HepG2 (cell line): ENCODE results near the gene ZKSCAN5. TPM values are rescaled to one million over a fixed set of nuclear protein-coding genes. Genes with fewer than 3 reads are reported as not detected.

ENCODE experiments used
- ATAC-seq: fragments of 200-7000 bp; cut with Tn5 transposase; 3 replicates; pipeline ENCODE4 v1.9.1; 2020; ENCODE audit warnings: mild to moderate bottlenecking, moderate library complexity
- BruUV-seq: library from RNA; stranded (reverse); fragments of 400-500 nt; replicated peaks from 2 replicates; lab custom pipeline; 2021; lab: Mats Ljungman, UMichigan
- CTCF ChIA-PET: fragments of 300-600 bp; formaldehyde crosslinking; extraction: SDS; loops from one replicate; lab custom pipeline; 2021; ENCODE audit warnings: low total read pairs, inconsistent platforms, low intra/inter-chr PET ratio; lab: Yijun Ruan, JAX
- POLR2A ChIA-PET: fragments of 350-600 bp; sonication (Branson Sonifier 250); formaldehyde crosslinking; loops from one replicate; lab custom pipeline; 2020; ENCODE audit warnings: antibody characterized with exemption, inconsistent platforms; lab: Yijun Ruan, JAX
- DNase-seq: peaks from one replicate; pipeline ENCODE4 v3.0.0-alpha.2; 2015; ENCODE audit warnings: low spot score
- FAIRE-seq: peaks from 3 replicates; lab custom pipeline; 2011; peaks lifted over from hg19 to GRCh38; lab: Jason Lieb, UNC
- H2AFZ ChIP-seq: one replicate; pipeline ENCODE4 v1.6.1; 2011; ENCODE audit warnings: low read length, inconsistent platforms
- H3K27ac ChIP-seq: fragments of 300-600 bp; 3 replicates; pipeline ENCODE4 v1.8.0; 2011; ENCODE audit warnings: mixed run types, mild to moderate bottlenecking, mixed read lengths, low read length, inconsistent platforms; ENCODE audit not compliant: insufficient read depth; ENCODE audit errors: extremely low read length
- H3K27me3 ChIP-seq, 2 experiments: fragments of 200-600 bp in 1 of 2; 2 replicates in 1 of 2; 3 replicates in 1 of 2; pipeline versions ENCODE4 v1.6.0 to v1.8.0; 2011; ENCODE audit warnings: low read length in 2 of 2, mild to moderate bottlenecking in 2 of 2, moderate library complexity in 2 of 2, inconsistent platforms in 1 of 2; ENCODE audit not compliant: insufficient read depth in 2 of 2, control insufficient read depth in 1 of 2
- H3K36me3 ChIP-seq, 2 experiments: fragments of 200-600 bp in 1 of 2; replicated peaks in 1 of 2; 2 replicates in 1 of 2; 3 replicates in 1 of 2; pipeline versions ENCODE4 v1.5.1 to v1.8.0; 2011; ENCODE audit warnings: low read length in 2 of 2, inconsistent platforms in 1 of 2; ENCODE audit not compliant: insufficient read depth in 2 of 2, control insufficient read depth in 1 of 2
- H3K4me1 ChIP-seq: 2 replicates; pipeline ENCODE4 v1.5.1; 2012; ENCODE audit warnings: low read length, inconsistent platforms; ENCODE audit not compliant: insufficient read depth
- H3K4me2 ChIP-seq: 2 replicates; pipeline ENCODE4 v1.6.0; 2011; ENCODE audit warnings: low read depth, low read length, inconsistent platforms
- H3K4me3 ChIP-seq, 3 experiments: fragments of 200-600 bp in 1 of 3; sonication (generic), shearing (Covaris generic) in 1 of 3; replicated peaks in 1 of 3; 2 replicates each; pipeline ENCODE4 v1.5.1; 2011 to 2016; ENCODE audit warnings: low read length in 3 of 3, inconsistent platforms in 2 of 3, low read depth in 2 of 3, mild to moderate bottlenecking in 2 of 3, control low read depth in 1 of 3, mixed read lengths in 1 of 3; ENCODE audit not compliant: insufficient read depth in 1 of 3
- H3K79me2 ChIP-seq: one replicate; pipeline ENCODE4 v1.6.1; 2011; ENCODE audit warnings: low read length, inconsistent platforms; ENCODE audit not compliant: insufficient read depth
- H3K9ac ChIP-seq: 2 replicates; pipeline ENCODE4 v1.6.0; 2011; ENCODE audit warnings: mild to moderate bottlenecking, low read depth, low read length, inconsistent platforms; ENCODE audit not compliant: insufficient read depth
- H3K9me3 ChIP-seq: 2 replicates; pipeline ENCODE4 v1.5.1; 2012; ENCODE audit warnings: mild to moderate bottlenecking, low read length
- H4K20me1 ChIP-seq: 2 replicates; pipeline ENCODE4 v1.6.0; 2011; ENCODE audit warnings: inconsistent platforms, mild to moderate bottlenecking, low read length, moderate library complexity; ENCODE audit not compliant: insufficient read depth
- CTCF ChIP-seq: sonication (generic); formaldehyde crosslinking; IDR thresholded peaks from 2 replicates; pipeline ENCODE4 v1.5.0; 2020; ENCODE audit warnings: mild to moderate bottlenecking, missing genetic modification reagents, moderate library complexity
- FOXK2 ChIP-seq: fragments of 450-650 bp; IDR thresholded peaks from 2 replicates; pipeline ENCODE4 v1.6.1; 2016
- HHEX ChIP-seq: IDR thresholded peaks from 2 replicates; pipeline ENCODE4 v1.6.1; 2016; ENCODE audit warnings: control low read depth
- KLF16 ChIP-seq, 2 experiments: sonication (generic) in 1 of 2; formaldehyde crosslinking in 1 of 2; IDR thresholded peaks; 2 replicates each; pipeline versions ENCODE4 v1.6.1 to v1.8.0; 2016 to 2023; ENCODE audit warnings: missing genetic modification reagents in 2 of 2, missing compliant biosample characterization in 1 of 2
- MIER3 ChIP-seq: IDR thresholded peaks from 2 replicates; pipeline ENCODE4 v1.6.1; 2016; ENCODE audit warnings: missing compliant biosample characterization, borderline replicate concordance
- MLLT10 ChIP-seq: sonication (generic); formaldehyde crosslinking; IDR thresholded peaks from 2 replicates; pipeline ENCODE4 v1.4.0; 2020; ENCODE audit warnings: missing genetic modification reagents
- NKX3-1 ChIP-seq: sonication (generic); formaldehyde crosslinking; IDR thresholded peaks from 2 replicates; pipeline ENCODE4 v1.5.0; 2020; ENCODE audit warnings: missing genetic modification reagents
- POLR2G ChIP-seq: fragments of 200-400 bp; formaldehyde crosslinking; IDR thresholded peaks from 2 replicates; pipeline ENCODE4 v1.6.1; 2018; ENCODE audit warnings: mild to moderate bottlenecking, low read depth, low read length, moderate library complexity
- RELA ChIP-seq: sonication (generic); formaldehyde crosslinking; IDR thresholded peaks from 2 replicates; pipeline ENCODE4 v1.4.0; 2020; ENCODE audit warnings: missing genetic modification reagents
- RNF2 ChIP-seq: fragments of 450-650 bp; conservative IDR thresholded peaks from 2 replicates; pipeline ENCODE4 v1.6.1; 2016; ENCODE audit warnings: low read depth
- SMAD1 ChIP-seq: sonication (generic); formaldehyde crosslinking; IDR thresholded peaks from 2 replicates; pipeline ENCODE4 v1.4.0; 2020; ENCODE audit warnings: missing genetic modification reagents, low read depth, mild to moderate bottlenecking, borderline replicate concordance
- SMC3 ChIP-seq: IDR thresholded peaks from 2 replicates; pipeline ENCODE4 v1.6.1; 2011; ENCODE audit warnings: low read length, improper control_type of control experiment
- SRF ChIP-seq: IDR thresholded peaks from 2 replicates; pipeline ENCODE4 v1.6.1; 2011; ENCODE audit warnings: mild to moderate bottlenecking, low read depth, low read length, moderate library complexity
- STAG1 ChIP-seq: sonication (generic); formaldehyde crosslinking; IDR thresholded peaks from 2 replicates; pipeline ENCODE4 v1.4.0; 2020; ENCODE audit warnings: missing genetic modification reagents
- ZBTB33 ChIP-seq: sonication (generic); formaldehyde crosslinking; IDR thresholded peaks from 2 replicates; pipeline ENCODE4 v1.4.0; 2020; ENCODE audit warnings: missing genetic modification reagents
- ZFX ChIP-seq: sonication (generic); formaldehyde crosslinking; IDR thresholded peaks from 2 replicates; pipeline ENCODE4 v1.4.0; 2020; ENCODE audit warnings: mild to moderate bottlenecking, low read depth, missing genetic modification reagents, moderate library complexity
- ZNF441 ChIP-seq: sonication (generic); formaldehyde crosslinking; IDR thresholded peaks from 2 replicates; pipeline ENCODE4 v1.7.0; 2021; ENCODE audit warnings: missing genetic modification reagents, borderline replicate concordance
- ZNF737 ChIP-seq: sonication (generic); formaldehyde crosslinking; IDR thresholded peaks from 2 replicates; pipeline ENCODE4 v1.5.0; 2020; ENCODE audit warnings: missing genetic modification reagents, mild to moderate bottlenecking, borderline replicate concordance
- WGBS: methylation state at CpG from one replicate; pipeline ENCODE4 v1.1.6; 2017; ENCODE audit warnings: low lambda C conversion rate; 5-methylcytosine and 5-hydroxymethylcytosine counted together
- in situ Hi-C: cut with HindIII; loops from 2 replicates; pipeline ENCODE4 v1.10.0; 2017; ENCODE audit warnings: low pct_unique_long_range_greater_than_20kb; ENCODE audit not compliant: extremely low pct_ligation_motif_present
- intact Hi-C: fragments of 100-400 bp; cut with micrococcal nuclease; formaldehyde crosslinking; loops from one replicate; pipeline ENCODE4 v1.10.0; 2022; ENCODE audit not compliant: unreplicated experiment
- polyA plus RNA-seq, 8 experiments: library from polyadenylated mRNA; depleted of rRNA in 3 of 8; stranded (reverse) in 7 of 8; unstranded in 1 of 8; fragments of >200 nt; fragmentation: Illumina TruSeq in 4 of 8; extraction: Trizol in 4 of 8; gene quantifications; 2 replicates each; pipeline versions ENCODE4 v1.2.1 to v1.2.3, GENCODE V29; 2011 to 2016; ENCODE audit warnings: low read depth in 4 of 8, missing spikeins in 1 of 8, mixed read lengths in 1 of 8; ENCODE audit not compliant: insufficient read depth in 1 of 8
- total RNA-seq, 5 experiments: library from RNA; depleted of rRNA; stranded (reverse); fragments of >200 nt; fragmentation: Illumina TruSeq; extraction: Trizol; gene quantifications; 2 replicates each; pipeline ENCODE4 v1.2.3, GENCODE V29; 2016; ENCODE audit warnings: low read depth in 1 of 5
- TF ChIP-seq, protein P1 (sequence below): sonication (generic); formaldehyde crosslinking; IDR thresholded peaks from 2 replicates; pipeline ENCODE4 v1.4.0; 2020; ENCODE audit warnings: missing genetic modification reagents
- TF ChIP-seq, protein P2 (sequence below): sonication (generic); formaldehyde crosslinking; IDR thresholded peaks from 2 replicates; pipeline ENCODE4 v1.5.0; 2020; ENCODE audit warnings: missing genetic modification reagents

The ZKSCAN5 gene
- total and polyA plus RNA-seq, 2 of the 13 experiments (the other 11 are each of a cell fraction or from before 2014, with no cell fraction given) = 5.5 to 11.7 TPM

DNA sequence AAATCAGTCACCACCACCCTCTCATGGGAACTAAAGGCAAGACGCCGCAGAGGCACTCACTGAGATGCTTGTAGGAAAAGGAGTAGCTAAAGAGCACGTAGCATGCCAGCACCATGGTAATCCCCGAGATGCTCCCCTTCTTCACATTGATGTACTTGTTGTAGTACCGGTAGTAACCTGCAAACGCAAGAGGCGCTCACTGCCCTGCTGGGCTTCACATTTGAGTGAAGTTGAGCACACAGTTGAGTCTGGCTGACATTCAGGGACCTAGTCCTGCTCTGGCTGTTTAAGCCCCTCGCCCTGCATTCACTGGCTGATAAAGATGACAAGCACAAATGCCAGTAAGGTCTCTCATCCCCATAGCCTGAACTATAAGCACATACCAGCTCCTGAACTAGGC is 45.4 kb upstream of the ZKSCAN5 start:
- whole genome bisulfite sequencing = 97% methylated on average over 8 of the region's 8 CpGs
- Histone ChIP-seq H3K27ac (no peak overlapping the region), H3K79me2 (peaks cover 57% of the 10 kb centered on the region), H3K4me2 (no peak overlapping the region), H3K9ac (no peak overlapping the region), H3K4me1 (peaks cover 38% of the 10 kb centered on the region), H3K9me3 (no peaks in the 10 kb centered on the region), H3K27me3 (no peaks in the 10 kb centered on the region), H2AFZ (no peak overlapping the region), H3K4me3 (no peak overlapping the region), H3K36me3 (peaks cover 22 to 79% of the 10 kb centered on the region in 2 experiments), H4K20me1 (peaks cover 49% of the 10 kb centered on the region)
- DNase-seq = peak; percentile 35
- peak; percentile 37 for FAIRE-seq
- intact Hi-C loops = no loop called here
- in situ Hi-C loops = no loop called here
- ChIA-PET POLR2A (interaction anchor here (0.6 kb wide), 1 partner anchor 13 kb away, joined by 5 read pairs; no protein-coding TSS in a partner anchor), CTCF (no interaction called here)
- BruUV-seq = no TSS peak
- ATAC-seq = peak; percentile 67
- TF ChIP-seq RNF2 = no peak
- TF ChIP-seq, protein P1, sequence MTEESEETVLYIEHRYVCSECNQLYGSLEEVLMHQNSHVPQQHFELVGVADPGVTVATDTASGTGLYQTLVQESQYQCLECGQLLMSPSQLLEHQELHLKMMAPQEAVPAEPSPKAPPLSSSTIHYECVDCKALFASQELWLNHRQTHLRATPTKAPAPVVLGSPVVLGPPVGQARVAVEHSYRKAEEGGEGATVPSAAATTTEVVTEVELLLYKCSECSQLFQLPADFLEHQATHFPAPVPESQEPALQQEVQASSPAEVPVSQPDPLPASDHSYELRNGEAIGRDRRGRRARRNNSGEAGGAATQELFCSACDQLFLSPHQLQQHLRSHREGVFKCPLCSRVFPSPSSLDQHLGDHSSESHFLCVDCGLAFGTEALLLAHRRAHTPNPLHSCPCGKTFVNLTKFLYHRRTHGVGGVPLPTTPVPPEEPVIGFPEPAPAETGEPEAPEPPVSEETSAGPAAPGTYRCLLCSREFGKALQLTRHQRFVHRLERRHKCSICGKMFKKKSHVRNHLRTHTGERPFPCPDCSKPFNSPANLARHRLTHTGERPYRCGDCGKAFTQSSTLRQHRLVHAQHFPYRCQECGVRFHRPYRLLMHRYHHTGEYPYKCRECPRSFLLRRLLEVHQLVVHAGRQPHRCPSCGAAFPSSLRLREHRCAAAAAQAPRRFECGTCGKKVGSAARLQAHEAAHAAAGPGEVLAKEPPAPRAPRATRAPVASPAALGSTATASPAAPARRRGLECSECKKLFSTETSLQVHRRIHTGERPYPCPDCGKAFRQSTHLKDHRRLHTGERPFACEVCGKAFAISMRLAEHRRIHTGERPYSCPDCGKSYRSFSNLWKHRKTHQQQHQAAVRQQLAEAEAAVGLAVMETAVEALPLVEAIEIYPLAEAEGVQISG = 0 out of 2 replicates have a peak, but pooled peaks have one; percentile 36
- no peak for TF ChIP-seq FOXK2
- TF ChIP-seq MLLT10 (CRISPR knock-in tag) = no peak
- TF ChIP-seq ZNF737 (CRISPR knock-in tag) = no peak
- TF ChIP-seq MIER3 (CRISPR knock-in tag) = no peak
- TF ChIP-seq POLR2G = peak; percentile 12; the same call in 1 of the 2 replicates
- no peak for TF ChIP-seq NKX3-1
- peak; percentile 4; the same call in 1 of the 2 replicates for TF ChIP-seq SMC3
- TF ChIP-seq SMAD1 (CRISPR knock-in tag) = no peak
- no peak for TF ChIP-seq KLF16 (CRISPR knock-in tag; IDR thresholded peaks at IDR 0.05)
- TF ChIP-seq, protein P2, sequence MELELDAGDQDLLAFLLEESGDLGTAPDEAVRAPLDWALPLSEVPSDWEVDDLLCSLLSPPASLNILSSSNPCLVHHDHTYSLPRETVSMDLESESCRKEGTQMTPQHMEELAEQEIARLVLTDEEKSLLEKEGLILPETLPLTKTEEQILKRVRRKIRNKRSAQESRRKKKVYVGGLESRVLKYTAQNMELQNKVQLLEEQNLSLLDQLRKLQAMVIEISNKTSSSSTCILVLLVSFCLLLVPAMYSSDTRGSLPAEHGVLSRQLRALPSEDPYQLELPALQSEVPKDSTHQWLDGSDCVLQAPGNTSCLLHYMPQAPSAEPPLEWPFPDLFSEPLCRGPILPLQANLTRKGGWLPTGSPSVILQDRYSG (CRISPR knock-in tag) = no peak
- TF ChIP-seq SRF = no peak
- TF ChIP-seq HHEX (CRISPR knock-in tag) = no peak
- TF ChIP-seq ZNF441 (CRISPR knock-in tag) = no peak
- TF ChIP-seq STAG1 (CRISPR knock-in tag) = peak; percentile 41; the same call in 1 of the 2 replicates
- TF ChIP-seq ZFX (CRISPR knock-in tag) = no peak
- no peak for TF ChIP-seq RELA (CRISPR knock-in tag)
- TF ChIP-seq ZBTB33 (CRISPR knock-in tag) = 0 out of 2 replicates have a peak, but pooled peaks have one; percentile 19
- peak; percentile 44; the same call in 1 of the 2 replicates for TF ChIP-seq CTCF
